Retinal pigment epithelial cell (primary cell): ENCODE results near the gene ST14.

ENCODE experiments used
- DNase-seq: peaks from one replicate; pipeline ENCODE4 v3.0.0-alpha.2; 2010; ENCODE audit warnings: low read depth
- H3K4me3 ChIP-seq: 2 replicates; pipeline ENCODE4 v1.5.1; 2011; ENCODE audit warnings: mild to moderate bottlenecking, low read length, control low read depth, moderate library complexity
- CTCF ChIP-seq: conservative IDR thresholded peaks from 2 replicates; pipeline ENCODE4 v1.5.1; 2011; ENCODE audit warnings: low read depth, low read length, control low read depth, inconsistent platforms

The ST14 gene

DNA sequence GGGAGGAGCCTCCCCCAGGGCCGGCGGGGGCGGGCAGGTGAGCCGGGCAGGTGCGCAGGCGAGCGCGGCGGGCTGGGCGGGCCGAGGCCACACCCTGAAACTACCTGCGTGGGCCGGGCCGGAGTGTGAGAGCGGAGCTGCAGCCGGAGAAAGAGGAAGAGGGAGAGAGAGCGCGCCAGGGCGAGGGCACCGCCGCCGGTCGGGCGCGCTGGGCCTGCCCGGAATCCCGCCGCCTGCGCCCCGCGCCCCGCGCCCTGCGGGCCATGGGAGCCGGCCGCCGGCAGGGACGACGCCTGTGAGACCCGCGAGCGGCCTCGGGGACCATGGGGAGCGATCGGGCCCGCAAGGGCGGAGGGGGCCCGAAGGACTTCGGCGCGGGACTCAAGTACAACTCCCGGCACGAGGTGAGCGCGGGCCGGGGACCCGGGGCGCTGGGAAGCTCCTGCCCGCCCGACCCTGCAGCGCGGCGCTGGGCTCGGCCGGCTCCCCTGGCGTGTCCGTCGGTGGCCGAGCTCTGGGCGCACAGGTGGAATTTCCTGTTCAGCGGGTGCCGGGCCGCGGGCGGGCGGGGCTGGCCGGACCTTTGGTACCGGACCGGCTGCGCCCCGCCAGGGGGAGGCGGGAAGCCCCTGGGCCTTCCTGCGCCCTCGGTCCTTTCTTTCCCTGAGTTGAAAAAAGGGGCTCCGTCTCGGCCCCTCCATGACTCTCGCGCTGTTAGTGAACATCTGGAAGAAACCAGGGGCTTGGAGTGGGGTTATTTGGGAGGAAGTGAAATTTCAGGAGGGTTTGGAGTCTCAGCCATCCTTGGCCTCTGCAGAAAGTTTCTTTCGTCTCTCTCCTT is at the start of gene ST14:
TSS of gene ST14 (plus strand) at position 126 of the 841 bp plus-strand sequence. CDS start at position 324, 198 bp downstream.
- DNase-seq, result no peak
- no peak for TF ChIP-seq CTCF
- no peak within 1 kb of the TSS for H3K4me3 ChIP-seq

DNA sequence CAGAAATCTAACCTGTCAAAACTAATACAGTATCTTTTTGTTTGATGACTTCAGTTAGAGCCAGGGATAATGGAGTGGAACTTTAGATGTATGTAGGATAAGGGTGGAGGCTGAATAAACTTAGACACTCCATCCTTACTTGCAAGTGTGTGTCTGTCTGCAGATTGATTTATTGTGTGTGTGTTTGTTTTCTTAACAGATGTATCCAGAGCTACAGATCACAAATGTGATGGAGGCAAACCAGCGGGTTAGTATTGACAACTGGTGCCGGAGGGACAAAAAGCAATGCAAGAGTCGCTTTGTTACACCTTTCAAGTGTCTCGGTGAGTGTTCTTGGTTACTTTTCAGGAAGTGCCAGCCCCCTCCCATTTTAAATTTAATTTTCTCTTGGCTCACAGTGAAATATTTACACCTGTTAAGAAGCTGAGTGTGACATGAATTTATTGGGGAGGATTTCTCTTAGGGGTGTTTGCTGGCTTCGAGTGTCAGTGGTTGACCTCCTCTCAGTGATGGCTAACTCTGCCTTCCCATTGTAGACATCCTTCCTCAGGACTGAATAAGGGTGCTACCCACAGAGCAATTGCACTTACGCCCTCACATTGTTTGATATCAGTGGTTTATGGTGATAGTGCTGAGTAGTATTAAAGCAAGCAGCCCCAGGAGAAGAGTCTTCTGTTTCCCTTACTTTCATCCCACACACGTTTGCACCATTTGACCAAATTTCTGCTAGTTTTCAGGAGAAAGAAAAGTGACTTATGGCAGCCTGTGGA is 49.1 kb upstream of the ST14 start:
- DNase-seq, result no peak
- no peak overlapping the region for H3K4me3 ChIP-seq
- TF ChIP-seq CTCF, result no peak

- TF ChIP-seq CTCF, result no peak
- DNase-seq, result no peak
- no peak overlapping the region for H3K4me3 ChIP-seq
Measured at GRCh38 chr11:130112071-130112830, 47.3 kb upstream of the ST14 start.

DNA sequence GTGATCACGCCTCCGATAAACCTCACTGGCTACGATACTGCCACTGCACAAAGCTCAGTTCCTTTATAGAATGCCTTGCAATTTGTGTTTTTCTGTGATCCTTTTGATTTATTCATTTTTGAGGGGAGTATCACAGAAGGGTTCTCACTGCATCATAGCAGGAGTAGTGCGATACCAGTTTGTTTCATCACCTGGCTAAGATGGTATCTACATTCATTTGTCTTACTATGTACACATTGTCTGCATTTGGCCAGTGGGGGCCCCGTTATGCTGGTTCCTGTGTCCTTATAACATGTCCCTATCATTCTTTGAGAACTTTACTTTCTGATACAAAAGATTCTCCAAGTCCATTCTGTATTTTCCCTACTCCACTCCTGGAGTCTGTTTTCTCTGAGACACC is 45.3 kb upstream of the ST14 start:
- no peak for TF ChIP-seq CTCF
- H3K4me3 ChIP-seq, result no peak overlapping the region
- DNase-seq, result no peak

GRCh38 chr11:130114726-130115125 is 44.9 kb upstream of the ST14 start:
- TF ChIP-seq CTCF, result no peak
- no peak for DNase-seq

DNA sequence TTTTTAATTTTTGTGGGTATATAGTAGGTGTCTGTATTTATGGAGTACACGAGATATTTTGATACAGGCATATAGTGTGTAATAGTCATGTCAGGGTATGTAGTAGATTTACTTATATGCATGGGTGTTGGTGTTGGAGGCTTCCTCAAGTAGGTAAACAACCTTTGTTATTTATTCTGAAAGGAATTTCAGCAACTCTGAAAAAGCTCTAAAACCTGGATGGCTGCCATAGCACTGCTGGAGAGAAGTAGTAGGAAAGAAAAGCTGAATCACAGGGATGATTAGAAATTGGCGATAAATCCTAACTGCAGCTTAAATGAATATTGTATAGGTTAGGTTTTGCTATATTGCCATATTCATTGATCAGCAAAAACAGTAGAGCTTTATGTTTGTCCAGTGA is 44.4 kb upstream of the ST14 start:
- no peak for TF ChIP-seq CTCF
- H3K4me3 ChIP-seq, result no peak overlapping the region
- DNase-seq, result peak; percentile 43

More at GRCh38 chr11:130114726-130115125, 44.9 kb upstream of the ST14 start:
- no peak overlapping the region for H3K4me3 ChIP-seq
